ENCODE results near the gene DMBX1. TPM values are rescaled to one million over a fixed set of nuclear protein-coding genes. Genes with fewer than 3 reads are reported as not detected.

The DMBX1 gene
- total and polyA plus RNA-seq, 2 donors (not counting 1 experiment from before 2014, with no cell fraction given): not detected

DNA sequence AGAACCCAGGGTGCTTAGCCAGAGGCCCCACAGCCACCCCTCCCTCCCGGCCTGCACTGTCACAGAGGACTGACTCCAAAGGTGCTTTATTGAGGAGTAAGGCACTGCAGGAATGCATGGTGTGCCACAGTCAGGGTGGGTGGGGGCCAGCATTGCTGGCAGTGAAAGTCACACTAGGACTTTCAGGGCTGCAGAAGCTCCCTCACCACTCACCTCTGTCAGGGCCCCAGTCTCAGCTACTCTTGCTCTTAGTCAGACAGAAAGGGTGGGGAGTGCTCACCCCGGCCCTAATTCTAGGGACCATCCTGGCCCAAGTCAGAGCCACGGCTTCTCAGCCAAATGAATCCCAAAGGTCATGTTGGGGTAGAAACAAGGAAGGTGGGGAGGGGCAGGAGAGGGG, 42.5 kb downstream of the DMBX1 start:
- peaks cover 0 to 6% of the 10 kb centered on the region in 2 donors for H3K4me1 ChIP-seq (ENCODE audit: control insufficient read depth in 2 of 2, insufficient read depth in 2 of 2, low read length in 2 of 2)
- H3K4me2 ChIP-seq (replicated peaks; ENCODE audit: low read depth, low read length, poor library complexity, severe bottlenecking): no peak overlapping the region
- H3K27ac Mint-ChIP-seq: no peak overlapping the region
- peaks cover 64% of the 10 kb centered on the region for H3K27me3 Mint-ChIP-seq
- no peaks in the 10 kb centered on the region for H4K20me1 ChIP-seq (ENCODE audit: control insufficient read depth, insufficient read depth, low read length, poor library complexity, severe bottlenecking)
- H3K9me3 ChIP-seq (ENCODE audit: control extremely low read depth in 1 of 3, control insufficient read depth in 2 of 3, insufficient read depth in 1 of 3, low read length in 2 of 3): no peaks in the 10 kb centered on the region
- CTCF ChIA-PET: interaction anchor here (1.6 to 8.2 kb wide), 4 partner anchors 27 to 193 kb away, joined by 3 to 122 read pairs (median 14); no protein-coding TSS in a partner anchor
- ATAC-seq (ENCODE audit: low read depth) (no peak), DNase-seq (no peak)
- H3K27me3 ChIP-seq (replicated peaks in 1 of 4; ENCODE audit: control extremely low read depth in 1 of 4, control insufficient read depth in 3 of 4, insufficient read depth in 4 of 4, low read length in 3 of 4): peaks cover 0 to 45% (median 20%) of the 10 kb centered on the region in 4 experiments
- no peak overlapping the region for H3K27ac ChIP-seq (ENCODE audit: low read length in 2 of 2)
- no peak overlapping the region for H2AFZ ChIP-seq (ENCODE audit: insufficient read depth, low read depth, low read length, poor library complexity, severe bottlenecking)
- H3K9me3 Mint-ChIP-seq (ENCODE audit: insufficient read depth): peaks cover 3% of the 10 kb centered on the region
- WGBS (ENCODE audit: insufficient coverage): no CpG with 5 or more reads among the region's 3 CpGs
- H3K36me3 ChIP-seq (replicated peaks in 1 of 2; ENCODE audit: control extremely low read depth in 1 of 2, control insufficient read depth in 1 of 2, extremely low read depth in 1 of 2, insufficient read depth in 2 of 2, low read length in 1 of 2): no peaks in the 10 kb centered on the region
- H3K4me3 Mint-ChIP-seq: no peak overlapping the region
- H3K4me1 Mint-ChIP-seq: peaks cover 3% of the 10 kb centered on the region
- intact Hi-C loops (cut with micrococcal nuclease): no loop called here
- no peak overlapping the region for H3K9ac ChIP-seq (ENCODE audit: low read length)
- TF ChIP-seq EZH2 (IDR thresholded peaks at IDR 0.05; ENCODE audit: borderline replicate concordance, insufficient read depth, low read depth, low read length, poor library complexity, severe bottlenecking): no peak
- TF ChIP-seq, protein P1, sequence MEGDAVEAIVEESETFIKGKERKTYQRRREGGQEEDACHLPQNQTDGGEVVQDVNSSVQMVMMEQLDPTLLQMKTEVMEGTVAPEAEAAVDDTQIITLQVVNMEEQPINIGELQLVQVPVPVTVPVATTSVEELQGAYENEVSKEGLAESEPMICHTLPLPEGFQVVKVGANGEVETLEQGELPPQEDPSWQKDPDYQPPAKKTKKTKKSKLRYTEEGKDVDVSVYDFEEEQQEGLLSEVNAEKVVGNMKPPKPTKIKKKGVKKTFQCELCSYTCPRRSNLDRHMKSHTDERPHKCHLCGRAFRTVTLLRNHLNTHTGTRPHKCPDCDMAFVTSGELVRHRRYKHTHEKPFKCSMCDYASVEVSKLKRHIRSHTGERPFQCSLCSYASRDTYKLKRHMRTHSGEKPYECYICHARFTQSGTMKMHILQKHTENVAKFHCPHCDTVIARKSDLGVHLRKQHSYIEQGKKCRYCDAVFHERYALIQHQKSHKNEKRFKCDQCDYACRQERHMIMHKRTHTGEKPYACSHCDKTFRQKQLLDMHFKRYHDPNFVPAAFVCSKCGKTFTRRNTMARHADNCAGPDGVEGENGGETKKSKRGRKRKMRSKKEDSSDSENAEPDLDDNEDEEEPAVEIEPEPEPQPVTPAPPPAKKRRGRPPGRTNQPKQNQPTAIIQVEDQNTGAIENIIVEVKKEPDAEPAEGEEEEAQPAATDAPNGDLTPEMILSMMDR (IDR thresholded peaks at IDR 0.05): no peak
- POLR2A ChIA-PET: no interaction called here
- H3K79me2 ChIP-seq (ENCODE audit: control insufficient read depth, insufficient read depth, low read length): no peaks in the 10 kb centered on the region
- H3K4me3 ChIP-seq (ENCODE audit: control extremely low read depth in 1 of 5, extremely low read depth in 1 of 5, insufficient read depth in 1 of 5, low read depth in 2 of 5, low read length in 4 of 5): no peak overlapping the region

DNA sequence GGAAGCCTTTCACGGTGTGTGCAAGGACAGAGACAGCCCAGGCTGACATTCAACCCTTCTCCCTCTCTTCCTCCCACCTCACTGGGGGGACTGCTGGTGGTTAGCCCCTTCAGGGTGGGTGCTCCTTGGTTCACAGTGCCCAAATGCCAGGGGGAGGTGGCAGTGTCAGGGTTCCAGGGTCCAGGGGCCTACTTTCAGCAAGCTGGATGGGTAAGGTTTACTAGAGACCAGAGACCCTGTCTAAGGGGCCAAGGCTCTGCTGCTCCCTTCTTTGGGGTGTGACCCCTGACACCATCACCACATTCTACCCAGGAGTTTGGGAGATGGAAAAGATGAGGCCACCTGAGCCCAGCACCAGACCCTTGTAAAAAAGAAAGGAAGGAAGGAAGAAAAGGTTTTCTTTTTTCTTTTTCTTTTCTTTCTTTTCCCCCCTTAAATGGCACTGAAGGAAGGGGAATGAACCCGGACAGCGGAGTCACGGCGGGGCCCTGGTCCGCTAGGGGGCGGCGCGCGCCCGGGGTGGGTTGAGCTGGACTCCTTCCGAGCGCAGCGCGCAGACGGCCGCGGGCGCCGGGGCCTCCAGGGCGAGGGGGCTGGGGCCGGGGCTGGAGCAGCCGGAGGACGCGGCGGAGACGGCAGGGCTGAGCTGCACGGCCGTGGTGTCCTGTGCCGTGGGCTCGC, 43.0 kb downstream of the DMBX1 start:
- WGBS (ENCODE audit: insufficient coverage): under 1% methylated on average over 30 of the region's 31 CpGs
- peaks cover 7% of the 10 kb centered on the region for H3K9me3 Mint-ChIP-seq (ENCODE audit: insufficient read depth)
- no peak for TF ChIP-seq EZH2 (IDR thresholded peaks at IDR 0.05; ENCODE audit: borderline replicate concordance, insufficient read depth, low read depth, low read length, poor library complexity, severe bottlenecking)
- TF ChIP-seq, protein P1 (IDR thresholded peaks at IDR 0.05): peak; percentile 43
- Histone ChIP-seq H3K9ac (ENCODE audit: low read length) (no peak overlapping the region), H4K20me1 (ENCODE audit: control insufficient read depth, insufficient read depth, low read length, poor library complexity, severe bottlenecking) (no peaks in the 10 kb centered on the region), H2AFZ (ENCODE audit: insufficient read depth, low read depth, low read length, poor library complexity, severe bottlenecking) (peak overlapping the region; percentile 54), H3K9me3 (ENCODE audit: control extremely low read depth in 1 of 3, control insufficient read depth in 2 of 3, insufficient read depth in 1 of 3, low read length in 2 of 3) (no peaks in the 10 kb centered on the region), H3K79me2 (ENCODE audit: control insufficient read depth, insufficient read depth, low read length) (no peaks in the 10 kb centered on the region), H3K36me3 (replicated peaks in 1 of 2; ENCODE audit: control extremely low read depth in 1 of 2, control insufficient read depth in 1 of 2, extremely low read depth in 1 of 2, insufficient read depth in 2 of 2, low read length in 1 of 2) (no peaks in the 10 kb centered on the region), H3K27me3 (replicated peaks in 1 of 4; ENCODE audit: control extremely low read depth in 1 of 4, control insufficient read depth in 3 of 4, insufficient read depth in 4 of 4, low read length in 3 of 4) (peaks cover 0 to 40% (median 16%) of the 10 kb centered on the region in 4 experiments), H3K4me3 (ENCODE audit: control extremely low read depth in 1 of 5, extremely low read depth in 1 of 5, insufficient read depth in 1 of 5, low read depth in 2 of 5, low read length in 4 of 5) (peak overlapping the region in 2 of 5 experiments; percentile 23 to 29), H3K4me1 (ENCODE audit: control insufficient read depth in 2 of 2, insufficient read depth in 2 of 2, low read length in 2 of 2) (peaks cover 0 to 6% of the 10 kb centered on the region in 2 donors), H3K4me2 (replicated peaks; ENCODE audit: low read depth, low read length, poor library complexity, severe bottlenecking) (peak overlapping the region; percentile 66), H3K27ac (ENCODE audit: low read length in 2 of 2) (no peak overlapping the region)
- DNase-seq: peak; percentile 58
- peak; percentile 71 for ATAC-seq (ENCODE audit: low read depth)
- H3K4me1 Mint-ChIP-seq: peaks cover 3% of the 10 kb centered on the region
- H3K27me3 Mint-ChIP-seq: peaks cover 63% of the 10 kb centered on the region
- H3K4me3 Mint-ChIP-seq: peak overlapping the region; percentile 11
- CTCF ChIA-PET: interaction anchor here (1.6 to 8.2 kb wide), 4 partner anchors 26 to 193 kb away, joined by 3 to 122 read pairs (median 14); no protein-coding TSS in a partner anchor
- POLR2A ChIA-PET: no interaction called here
- intact Hi-C loops (cut with micrococcal nuclease): loop anchor here (1.0 kb wide), 1 partner anchor 193 kb away; no protein-coding TSS in a partner anchor
- H3K27ac Mint-ChIP-seq: no peak overlapping the region
